AG04450 (cell line): ENCODE results near the gene SRL. TPM values are rescaled to one million over a fixed set of nuclear protein-coding genes. Genes with fewer than 3 reads are reported as not detected.
"Not testable (repeated sequence)": the region's sequence is repeated elsewhere in the genome, so short reads cannot be mapped to it uniquely, and the experiment has no call there.

Source experiments
- CTCF ChIA-PET: fragments of 300-600, 350-600 bp; formaldehyde crosslinking; extraction: SDS; loops from one replicate; lab custom pipeline; 2022; ENCODE audit warnings: antibody characterized with exemption, inconsistent platforms; lab: Charles Lee
- POLR2A ChIA-PET: fragments of 350-600 bp; formaldehyde crosslinking; extraction: SDS; loops from one replicate; lab custom pipeline; 2021; ENCODE audit warnings: antibody characterized with exemption, inconsistent platforms; lab: Yijun Ruan, JAX
- DNase-seq: peaks from one replicate; pipeline ENCODE4 v3.0.0-alpha.2; 2011; ENCODE audit warnings: low read depth, low spot score
- H3K27ac ChIP-seq: one replicate; pipeline ENCODE4 v1.5.1; 2012; ENCODE audit warnings: low read depth, low read length, control low read depth
- H3K27me3 ChIP-seq: one replicate; pipeline ENCODE4 v1.6.0; 2012; ENCODE audit warnings: low read length; ENCODE audit not compliant: control insufficient read depth, insufficient read depth
- H3K4me3 ChIP-seq: 2 replicates; pipeline ENCODE4 v1.5.1; 2011; ENCODE audit warnings: mild to moderate bottlenecking, low read depth, low read length, control low read depth
- H3K9me3 ChIP-seq: 2 replicates; pipeline ENCODE4 v1.5.1; 2012; ENCODE audit warnings: low read length; ENCODE audit not compliant: control insufficient read depth, insufficient read depth
- polyA plus RNA-seq: library from polyadenylated mRNA; depleted of rRNA; stranded (reverse); fragments of >200 nt; gene quantifications from 2 replicates; pipeline ENCODE4 v1.2.3, GENCODE V29; 2011
- TF ChIP-seq, protein P1 (sequence below): IDR thresholded peaks from 2 replicates; pipeline ENCODE4 v1.5.1; 2011; ENCODE audit warnings: low read depth, low read length, control low read depth, inconsistent platforms

The SRL gene
- polyA plus RNA-seq, 1 experiment: 0.05 TPM

GRCh38 chr16:4257646-4258556 is 16.0 kb upstream of the SRL start:
- POLR2A ChIA-PET: no interaction called here
- DNase-seq: no peak
- CTCF ChIA-PET: interaction anchor here (0.6 to 2.7 kb wide), 5 partner anchors 31 to 71 kb away, joined by 3 to 7 read pairs (median 4); no protein-coding TSS in a partner anchor

DNA sequence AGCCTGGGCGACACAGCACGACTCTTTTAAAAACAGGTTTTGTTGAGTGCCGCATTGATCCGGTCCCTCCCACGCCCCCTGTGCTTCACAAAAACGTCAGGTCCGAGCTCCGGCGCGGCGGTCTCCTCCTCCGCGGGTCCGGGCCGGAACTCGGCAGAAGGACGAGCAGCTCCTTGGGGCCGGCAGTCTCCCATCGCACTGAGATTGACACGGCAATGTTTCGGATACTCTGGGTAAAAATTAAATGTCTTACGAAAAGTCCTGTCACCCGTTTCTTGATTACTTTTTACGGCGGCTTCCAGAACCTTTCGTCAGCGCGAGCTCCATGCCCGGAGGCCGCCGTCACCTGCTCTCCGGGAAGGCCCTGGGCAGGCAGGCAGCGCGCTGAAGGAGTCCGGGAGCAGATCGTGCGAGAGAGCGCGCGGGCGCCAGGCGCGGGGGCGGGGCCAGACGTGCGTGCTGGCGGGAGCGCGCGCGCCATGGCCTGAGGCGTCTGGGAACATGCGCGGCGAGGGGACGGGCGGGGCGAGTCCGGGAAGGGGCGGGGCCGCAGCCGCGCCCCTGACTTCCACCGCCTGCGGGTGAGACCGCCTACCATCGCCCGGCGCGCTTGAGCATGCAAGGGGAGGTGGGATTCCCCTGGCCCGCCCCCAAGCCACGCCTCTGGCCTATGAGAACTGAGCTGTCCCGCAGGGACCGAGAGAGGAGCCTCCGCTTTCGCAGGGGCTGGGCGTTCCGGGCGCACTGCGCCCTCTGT is 11.7 kb upstream of the SRL start:
- Histone ChIP-seq H3K4me3 (peak overlapping the region; percentile 67), H3K27ac (peak overlapping the region; percentile 86), H3K9me3 (no peaks in the 10 kb centered on the region; the same call in 1 of the 2 replicates), H3K27me3 (no peaks in the 10 kb centered on the region)
- DNase-seq: peak; percentile 99
- TF ChIP-seq, protein P1, sequence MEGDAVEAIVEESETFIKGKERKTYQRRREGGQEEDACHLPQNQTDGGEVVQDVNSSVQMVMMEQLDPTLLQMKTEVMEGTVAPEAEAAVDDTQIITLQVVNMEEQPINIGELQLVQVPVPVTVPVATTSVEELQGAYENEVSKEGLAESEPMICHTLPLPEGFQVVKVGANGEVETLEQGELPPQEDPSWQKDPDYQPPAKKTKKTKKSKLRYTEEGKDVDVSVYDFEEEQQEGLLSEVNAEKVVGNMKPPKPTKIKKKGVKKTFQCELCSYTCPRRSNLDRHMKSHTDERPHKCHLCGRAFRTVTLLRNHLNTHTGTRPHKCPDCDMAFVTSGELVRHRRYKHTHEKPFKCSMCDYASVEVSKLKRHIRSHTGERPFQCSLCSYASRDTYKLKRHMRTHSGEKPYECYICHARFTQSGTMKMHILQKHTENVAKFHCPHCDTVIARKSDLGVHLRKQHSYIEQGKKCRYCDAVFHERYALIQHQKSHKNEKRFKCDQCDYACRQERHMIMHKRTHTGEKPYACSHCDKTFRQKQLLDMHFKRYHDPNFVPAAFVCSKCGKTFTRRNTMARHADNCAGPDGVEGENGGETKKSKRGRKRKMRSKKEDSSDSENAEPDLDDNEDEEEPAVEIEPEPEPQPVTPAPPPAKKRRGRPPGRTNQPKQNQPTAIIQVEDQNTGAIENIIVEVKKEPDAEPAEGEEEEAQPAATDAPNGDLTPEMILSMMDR: no peak
- ChIA-PET POLR2A (interaction anchor here (0.6 to 1.9 kb wide), 16 partner anchors 9 to 749 kb away, joined by 3 to 15 read pairs (median 4); partner anchors contain the start of gene ADCY9), CTCF (interaction anchor here (0.6 to 4.0 kb wide), 65 partner anchors 8 to 564 kb away, joined by 3 to 64 read pairs (median 5); partner anchors contain the start of genes CREBBP, PAM16 and TFAP4)

More at GRCh38 chr16:4257646-4258556, 16.0 kb upstream of the SRL start:
- Histone ChIP-seq H3K4me3 (no peak overlapping the region), H3K9me3 (peaks cover 4% of the 10 kb centered on the region; the same call in 1 of the 2 replicates), H3K27ac (no peak overlapping the region), H3K27me3 (no peaks in the 10 kb centered on the region)
- TF ChIP-seq, protein P1: no peak

DNA sequence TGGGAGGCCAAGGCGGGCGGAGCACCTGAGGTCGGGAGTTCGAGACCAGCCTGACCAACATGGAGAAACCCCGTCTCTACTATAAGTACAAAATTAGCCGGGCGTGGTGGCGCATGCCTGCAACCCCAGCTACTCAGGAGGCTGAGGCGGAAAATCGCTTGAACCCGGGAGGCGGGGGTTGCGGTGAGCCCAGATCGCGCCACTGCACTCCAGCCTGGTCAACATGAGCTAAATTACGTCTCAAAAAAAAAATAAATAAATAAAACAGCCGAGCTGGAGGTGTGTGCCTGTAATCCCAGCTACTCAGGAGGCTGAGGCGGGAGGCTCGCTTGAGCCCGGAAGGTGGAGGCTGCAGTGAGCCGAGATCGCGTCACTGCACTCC is 11.1 kb upstream of the SRL start:
- H3K27me3 ChIP-seq, H3K9me3 ChIP-seq, DNase-seq: not testable (repeated sequence)
- POLR2A ChIA-PET: interaction anchor here (0.6 to 1.9 kb wide), 12 partner anchors 8 to 314 kb away, joined by 3 to 15 read pairs (median 4); no protein-coding TSS in a partner anchor
- H3K27ac ChIP-seq: peak overlapping the region; percentile 86
- peak overlapping the region; percentile 67 for H3K4me3 ChIP-seq
- CTCF ChIA-PET: interaction anchor here (0.7 to 4.0 kb wide), 38 partner anchors 8 to 564 kb away, joined by 3 to 64 read pairs (median 5); partner anchors contain the start of gene PAM16

- Histone ChIP-seq H3K9me3 (no peaks in the 10 kb centered on the region; the same call in 1 of the 2 replicates), H3K27me3 (no peaks in the 10 kb centered on the region), H3K27ac (no peak overlapping the region), H3K4me3 (no peak overlapping the region)
- POLR2A ChIA-PET: no interaction called here
- CTCF ChIA-PET: interaction anchor here (1.0 kb wide), 1 partner anchor 50 kb away, joined by 3 read pairs; no protein-coding TSS in a partner anchor
- no peak for DNase-seq
- TF ChIP-seq, protein P1: no peak
These were observed 7.8 kb upstream of the SRL start for GRCh38 chr16:4249530-4250308.

DNA sequence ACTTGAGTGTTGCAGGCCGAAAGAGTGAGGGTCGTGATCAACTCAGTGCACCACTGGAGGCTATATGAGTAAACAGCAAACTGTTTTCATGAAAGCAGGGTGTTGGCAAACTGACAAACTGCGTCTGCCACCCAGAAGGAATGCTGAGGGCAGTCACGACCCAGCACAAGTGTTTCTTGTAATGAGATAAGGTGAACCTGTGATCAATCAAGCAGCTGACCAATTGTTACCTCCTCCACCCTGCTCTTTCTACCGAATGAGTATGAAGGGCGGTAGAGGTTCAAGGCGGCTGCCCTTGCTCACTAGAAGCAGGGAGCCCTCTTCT is 5.5 kb upstream of the SRL start:
- TF ChIP-seq, protein P1: no peak
- DNase-seq: no peak
- H3K4me3 ChIP-seq: no peak overlapping the region
- ChIA-PET CTCF (no interaction called here), POLR2A (no interaction called here)
- no peaks in the 10 kb centered on the region for H3K9me3 ChIP-seq
- H3K27me3 ChIP-seq: no peaks in the 10 kb centered on the region
- H3K27ac ChIP-seq: no peak overlapping the region
